WTC11 (cell line): Measurements from ENCODE around the gene ZNF516. TPM values are rescaled to one million over a fixed set of nuclear protein-coding genes. Genes with fewer than 3 reads are reported as not detected.

Experiments
- ATAC-seq: fragments of 200-7000 bp; cut with Tn5 transposase; 2 replicates; pipeline ENCODE4 v1.10.0; 2021; ENCODE audit warnings: mild to moderate bottlenecking, moderate library complexity
- CTCF ChIA-PET: fragments of 300-600 bp; sonication (Branson Sonifier 250); formaldehyde crosslinking; loops from one replicate; lab custom pipeline; 2021; ENCODE audit warnings: antibody characterized with exemption; lab: Charles Lee
- POLR2A ChIA-PET: fragments of 350-600 bp; sonication (Branson Sonifier 250); formaldehyde crosslinking; loops from one replicate; lab custom pipeline; 2021; ENCODE audit warnings: antibody characterized with exemption; lab: Charles Lee
- DNase-seq: peaks from one replicate; pipeline ENCODE4 v3.0.0; 2021; ENCODE audit warnings: low spot score
- H3K27ac Mint-ChIP-seq: 2 replicates; pipeline ENCODE4 v1.8.0; 2021; ENCODE audit warnings: mixed read lengths
- H3K27me3 Mint-ChIP-seq: 2 replicates; pipeline ENCODE4 v1.8.0; 2021; ENCODE audit warnings: low read depth, mild to moderate bottlenecking, moderate library complexity, mixed read lengths
- H3K36me3 Mint-ChIP-seq: 2 replicates; pipeline ENCODE4 v1.8.0; 2021; ENCODE audit warnings: mixed read lengths
- H3K4me1 Mint-ChIP-seq: 2 replicates; pipeline ENCODE4 v1.8.0; 2022; ENCODE audit warnings: mixed read lengths
- H3K4me3 Mint-ChIP-seq: 2 replicates; pipeline ENCODE4 v1.8.0; 2021; ENCODE audit warnings: mild to moderate bottlenecking, moderate library complexity, mixed read lengths
- H3K9me3 Mint-ChIP-seq: 2 replicates; pipeline ENCODE4 v1.8.0; 2021; ENCODE audit warnings: mixed read lengths
- CBFB ChIP-seq: sonication (generic); formaldehyde crosslinking; IDR thresholded peaks from 2 replicates; pipeline ENCODE4 v1.8.1; 2022; ENCODE audit warnings: mild to moderate bottlenecking, low read depth, missing genetic modification reagents
- ELF4 ChIP-seq: sonication (generic); formaldehyde crosslinking; IDR thresholded peaks from 2 replicates; pipeline ENCODE4 v1.8.1; 2022; ENCODE audit warnings: low read depth, mild to moderate bottlenecking, moderate library complexity, missing genetic modification reagents
- ESRRA ChIP-seq: sonication (generic); formaldehyde crosslinking; IDR thresholded peaks from 2 replicates; pipeline ENCODE4 v1.8.1; 2022; ENCODE audit warnings: mild to moderate bottlenecking, missing genetic modification reagents, borderline replicate concordance
- GABPB1 ChIP-seq: sonication (generic); formaldehyde crosslinking; IDR thresholded peaks from 2 replicates; pipeline ENCODE4 v1.8.1; 2023; ENCODE audit warnings: mild to moderate bottlenecking, missing genetic modification reagents
- MYBL2 ChIP-seq: sonication (generic); formaldehyde crosslinking; IDR thresholded peaks from 2 replicates; pipeline ENCODE4 v1.8.1; 2023; ENCODE audit warnings: mild to moderate bottlenecking, moderate library complexity, missing genetic modification reagents
- NR2C2 ChIP-seq: sonication (generic); formaldehyde crosslinking; IDR thresholded peaks from 2 replicates; pipeline ENCODE4 v1.8.0; 2022; ENCODE audit warnings: mild to moderate bottlenecking, missing genetic modification reagents
- RORB ChIP-seq: fragments of 250-450 bp; sonication (Bioruptor Pico); IDR thresholded peaks from 2 replicates; pipeline ENCODE4 v1.9.0; 2021; ENCODE audit warnings: mild to moderate bottlenecking
- SMAD4 ChIP-seq: sonication (generic); formaldehyde crosslinking; IDR thresholded peaks from 2 replicates; pipeline ENCODE4 v1.8.0; 2022; ENCODE audit warnings: mild to moderate bottlenecking, missing genetic modification reagents
- TCF7 ChIP-seq: sonication (generic); formaldehyde crosslinking; IDR thresholded peaks from 2 replicates; pipeline ENCODE4 v1.8.0; 2022; ENCODE audit warnings: mild to moderate bottlenecking, low read depth, missing genetic modification reagents, moderate library complexity
- ZNF121 ChIP-seq: sonication (generic); formaldehyde crosslinking; IDR thresholded peaks from 2 replicates; pipeline ENCODE4 v1.8.0; 2023; ENCODE audit warnings: missing genetic modification reagents
- ZNF317 ChIP-seq: sonication (generic); formaldehyde crosslinking; IDR thresholded peaks from 2 replicates; pipeline ENCODE4 v1.8.1; 2023; ENCODE audit warnings: low read depth, mild to moderate bottlenecking, moderate library complexity, missing genetic modification reagents, borderline replicate concordance
- ZNF396 ChIP-seq: fragments of 250-450 bp; sonication (Bioruptor Pico); IDR thresholded peaks from 2 replicates; pipeline ENCODE4 v1.8.0; 2021; ENCODE audit warnings: mild to moderate bottlenecking, moderate library complexity, borderline replicate concordance
- total RNA-seq: library from RNA; stranded (reverse); gene quantifications from 3 replicates; pipeline ENCODE4 v1.2.3, GENCODE V29; 2021
- TF ChIP-seq, protein P1 (sequence below): fragments of 200-600 bp; IDR thresholded peaks from 2 replicates; pipeline ENCODE4 v1.8.0; 2022; ENCODE audit warnings: antibody characterized with exemption
- TF ChIP-seq, protein P2 (sequence below): sonication (generic); formaldehyde crosslinking; IDR thresholded peaks from 2 replicates; pipeline ENCODE4 v1.8.0; 2023; ENCODE audit warnings: mild to moderate bottlenecking, missing genetic modification reagents
- TF ChIP-seq, protein P3 (sequence below): sonication (generic); formaldehyde crosslinking; IDR thresholded peaks from 2 replicates; pipeline ENCODE4 v1.8.1; 2023; ENCODE audit warnings: mild to moderate bottlenecking, missing genetic modification reagents
- TF ChIP-seq, protein P4 (sequence below): sonication (generic); formaldehyde crosslinking; IDR thresholded peaks from 2 replicates; pipeline ENCODE4 v1.8.1; 2023; ENCODE audit warnings: mild to moderate bottlenecking, missing genetic modification reagents, borderline replicate concordance
- TF ChIP-seq, protein P5 (sequence below): sonication (generic); formaldehyde crosslinking; IDR thresholded peaks from 2 replicates; pipeline ENCODE4 v1.8.1; 2022; ENCODE audit warnings: low read depth, mild to moderate bottlenecking, moderate library complexity, missing genetic modification reagents, borderline replicate concordance

ZNF516 gene
- total RNA-seq, 1 experiment from 2014 or later: 58.6 TPM

DNA sequence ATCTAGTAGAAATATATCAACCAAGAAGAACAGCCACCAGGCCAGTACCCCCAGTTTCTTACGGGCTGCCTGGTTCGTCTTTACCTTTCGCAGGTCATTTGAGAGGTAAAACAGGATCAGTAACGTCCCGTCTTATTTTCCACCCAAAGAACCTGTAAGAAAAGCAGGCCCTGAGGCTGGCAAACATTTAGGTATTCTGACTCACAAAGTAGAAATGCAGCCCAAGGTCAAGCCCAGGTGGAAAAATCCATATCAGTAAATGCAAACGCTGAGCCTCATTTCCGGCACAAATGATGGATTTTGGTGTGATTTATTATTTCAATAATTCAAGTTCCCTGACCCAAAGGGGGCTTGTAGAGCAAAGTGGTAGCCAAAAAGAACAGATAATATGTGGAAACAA is 171.2 kb downstream of the ZNF516 start:
- no peaks in the 10 kb centered on the region for H3K27me3 Mint-ChIP-seq
- ATAC-seq (no peak), DNase-seq (no peak)
- TF ChIP-seq GABPB1 (no peak), ZNF317 (no peak), ESRRA (CRISPR knock-in tag) (no peak), RORB (no peak), MYBL2 (no peak), SMAD4 (CRISPR knock-in tag) (no peak), ZNF396 (CRISPR knock-in tag) (no peak), NR2C2 (CRISPR knock-in tag) (no peak), ZNF121 (no peak), CBFB (CRISPR knock-in tag) (no peak), ELF4 (CRISPR knock-in tag) (no peak), TCF7 (CRISPR knock-in tag) (no peak)
- TF ChIP-seq, protein P1, sequence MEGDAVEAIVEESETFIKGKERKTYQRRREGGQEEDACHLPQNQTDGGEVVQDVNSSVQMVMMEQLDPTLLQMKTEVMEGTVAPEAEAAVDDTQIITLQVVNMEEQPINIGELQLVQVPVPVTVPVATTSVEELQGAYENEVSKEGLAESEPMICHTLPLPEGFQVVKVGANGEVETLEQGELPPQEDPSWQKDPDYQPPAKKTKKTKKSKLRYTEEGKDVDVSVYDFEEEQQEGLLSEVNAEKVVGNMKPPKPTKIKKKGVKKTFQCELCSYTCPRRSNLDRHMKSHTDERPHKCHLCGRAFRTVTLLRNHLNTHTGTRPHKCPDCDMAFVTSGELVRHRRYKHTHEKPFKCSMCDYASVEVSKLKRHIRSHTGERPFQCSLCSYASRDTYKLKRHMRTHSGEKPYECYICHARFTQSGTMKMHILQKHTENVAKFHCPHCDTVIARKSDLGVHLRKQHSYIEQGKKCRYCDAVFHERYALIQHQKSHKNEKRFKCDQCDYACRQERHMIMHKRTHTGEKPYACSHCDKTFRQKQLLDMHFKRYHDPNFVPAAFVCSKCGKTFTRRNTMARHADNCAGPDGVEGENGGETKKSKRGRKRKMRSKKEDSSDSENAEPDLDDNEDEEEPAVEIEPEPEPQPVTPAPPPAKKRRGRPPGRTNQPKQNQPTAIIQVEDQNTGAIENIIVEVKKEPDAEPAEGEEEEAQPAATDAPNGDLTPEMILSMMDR: no peak
- TF ChIP-seq, protein P2, sequence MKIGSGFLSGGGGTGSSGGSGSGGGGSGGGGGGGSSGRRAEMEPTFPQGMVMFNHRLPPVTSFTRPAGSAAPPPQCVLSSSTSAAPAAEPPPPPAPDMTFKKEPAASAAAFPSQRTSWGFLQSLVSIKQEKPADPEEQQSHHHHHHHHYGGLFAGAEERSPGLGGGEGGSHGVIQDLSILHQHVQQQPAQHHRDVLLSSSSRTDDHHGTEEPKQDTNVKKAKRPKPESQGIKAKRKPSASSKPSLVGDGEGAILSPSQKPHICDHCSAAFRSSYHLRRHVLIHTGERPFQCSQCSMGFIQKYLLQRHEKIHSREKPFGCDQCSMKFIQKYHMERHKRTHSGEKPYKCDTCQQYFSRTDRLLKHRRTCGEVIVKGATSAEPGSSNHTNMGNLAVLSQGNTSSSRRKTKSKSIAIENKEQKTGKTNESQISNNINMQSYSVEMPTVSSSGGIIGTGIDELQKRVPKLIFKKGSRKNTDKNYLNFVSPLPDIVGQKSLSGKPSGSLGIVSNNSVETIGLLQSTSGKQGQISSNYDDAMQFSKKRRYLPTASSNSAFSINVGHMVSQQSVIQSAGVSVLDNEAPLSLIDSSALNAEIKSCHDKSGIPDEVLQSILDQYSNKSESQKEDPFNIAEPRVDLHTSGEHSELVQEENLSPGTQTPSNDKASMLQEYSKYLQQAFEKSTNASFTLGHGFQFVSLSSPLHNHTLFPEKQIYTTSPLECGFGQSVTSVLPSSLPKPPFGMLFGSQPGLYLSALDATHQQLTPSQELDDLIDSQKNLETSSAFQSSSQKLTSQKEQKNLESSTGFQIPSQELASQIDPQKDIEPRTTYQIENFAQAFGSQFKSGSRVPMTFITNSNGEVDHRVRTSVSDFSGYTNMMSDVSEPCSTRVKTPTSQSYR (CRISPR knock-in tag): no peak
- TF ChIP-seq, protein P3, sequence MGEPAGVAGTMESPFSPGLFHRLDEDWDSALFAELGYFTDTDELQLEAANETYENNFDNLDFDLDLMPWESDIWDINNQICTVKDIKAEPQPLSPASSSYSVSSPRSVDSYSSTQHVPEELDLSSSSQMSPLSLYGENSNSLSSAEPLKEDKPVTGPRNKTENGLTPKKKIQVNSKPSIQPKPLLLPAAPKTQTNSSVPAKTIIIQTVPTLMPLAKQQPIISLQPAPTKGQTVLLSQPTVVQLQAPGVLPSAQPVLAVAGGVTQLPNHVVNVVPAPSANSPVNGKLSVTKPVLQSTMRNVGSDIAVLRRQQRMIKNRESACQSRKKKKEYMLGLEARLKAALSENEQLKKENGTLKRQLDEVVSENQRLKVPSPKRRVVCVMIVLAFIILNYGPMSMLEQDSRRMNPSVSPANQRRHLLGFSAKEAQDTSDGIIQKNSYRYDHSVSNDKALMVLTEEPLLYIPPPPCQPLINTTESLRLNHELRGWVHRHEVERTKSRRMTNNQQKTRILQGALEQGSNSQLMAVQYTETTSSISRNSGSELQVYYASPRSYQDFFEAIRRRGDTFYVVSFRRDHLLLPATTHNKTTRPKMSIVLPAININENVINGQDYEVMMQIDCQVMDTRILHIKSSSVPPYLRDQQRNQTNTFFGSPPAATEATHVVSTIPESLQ (CRISPR knock-in tag): no peak
- TF ChIP-seq, protein P4, sequence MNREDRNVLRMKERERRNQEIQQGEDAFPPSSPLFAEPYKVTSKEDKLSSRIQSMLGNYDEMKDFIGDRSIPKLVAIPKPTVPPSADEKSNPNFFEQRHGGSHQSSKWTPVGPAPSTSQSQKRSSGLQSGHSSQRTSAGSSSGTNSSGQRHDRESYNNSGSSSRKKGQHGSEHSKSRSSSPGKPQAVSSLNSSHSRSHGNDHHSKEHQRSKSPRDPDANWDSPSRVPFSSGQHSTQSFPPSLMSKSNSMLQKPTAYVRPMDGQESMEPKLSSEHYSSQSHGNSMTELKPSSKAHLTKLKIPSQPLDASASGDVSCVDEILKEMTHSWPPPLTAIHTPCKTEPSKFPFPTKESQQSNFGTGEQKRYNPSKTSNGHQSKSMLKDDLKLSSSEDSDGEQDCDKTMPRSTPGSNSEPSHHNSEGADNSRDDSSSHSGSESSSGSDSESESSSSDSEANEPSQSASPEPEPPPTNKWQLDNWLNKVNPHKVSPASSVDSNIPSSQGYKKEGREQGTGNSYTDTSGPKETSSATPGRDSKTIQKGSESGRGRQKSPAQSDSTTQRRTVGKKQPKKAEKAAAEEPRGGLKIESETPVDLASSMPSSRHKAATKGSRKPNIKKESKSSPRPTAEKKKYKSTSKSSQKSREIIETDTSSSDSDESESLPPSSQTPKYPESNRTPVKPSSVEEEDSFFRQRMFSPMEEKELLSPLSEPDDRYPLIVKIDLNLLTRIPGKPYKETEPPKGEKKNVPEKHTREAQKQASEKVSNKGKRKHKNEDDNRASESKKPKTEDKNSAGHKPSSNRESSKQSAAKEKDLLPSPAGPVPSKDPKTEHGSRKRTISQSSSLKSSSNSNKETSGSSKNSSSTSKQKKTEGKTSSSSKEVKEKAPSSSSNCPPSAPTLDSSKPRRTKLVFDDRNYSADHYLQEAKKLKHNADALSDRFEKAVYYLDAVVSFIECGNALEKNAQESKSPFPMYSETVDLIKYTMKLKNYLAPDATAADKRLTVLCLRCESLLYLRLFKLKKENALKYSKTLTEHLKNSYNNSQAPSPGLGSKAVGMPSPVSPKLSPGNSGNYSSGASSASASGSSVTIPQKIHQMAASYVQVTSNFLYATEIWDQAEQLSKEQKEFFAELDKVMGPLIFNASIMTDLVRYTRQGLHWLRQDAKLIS (CRISPR knock-in tag): no peak
- TF ChIP-seq, protein P5, sequence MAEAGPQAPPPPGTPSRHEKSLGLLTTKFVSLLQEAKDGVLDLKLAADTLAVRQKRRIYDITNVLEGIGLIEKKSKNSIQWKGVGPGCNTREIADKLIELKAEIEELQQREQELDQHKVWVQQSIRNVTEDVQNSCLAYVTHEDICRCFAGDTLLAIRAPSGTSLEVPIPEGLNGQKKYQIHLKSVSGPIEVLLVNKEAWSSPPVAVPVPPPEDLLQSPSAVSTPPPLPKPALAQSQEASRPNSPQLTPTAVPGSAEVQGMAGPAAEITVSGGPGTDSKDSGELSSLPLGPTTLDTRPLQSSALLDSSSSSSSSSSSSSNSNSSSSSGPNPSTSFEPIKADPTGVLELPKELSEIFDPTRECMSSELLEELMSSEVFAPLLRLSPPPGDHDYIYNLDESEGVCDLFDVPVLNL (CRISPR knock-in tag): no peak
- ChIA-PET POLR2A (no interaction called here), CTCF (no interaction called here)
- H3K36me3 Mint-ChIP-seq: no peaks in the 10 kb centered on the region
- no peak overlapping the region for H3K4me3 Mint-ChIP-seq
- H3K27ac Mint-ChIP-seq: no peak overlapping the region
- H3K9me3 Mint-ChIP-seq: no peaks in the 10 kb centered on the region
- peaks cover 9% of the 10 kb centered on the region for H3K4me1 Mint-ChIP-seq
